GM23338 (cell line): ENCODE data around the gene SRSF3. TPM values are rescaled to one million over a fixed set of nuclear protein-coding genes. Genes with fewer than 3 reads are reported as not detected.
A peak's percentile ranks its signal among the peaks of the same experiment; 100 is the strongest.

Source experiments
- ATAC-seq: fragments of 200-7000 bp; cut with Tn5 transposase; 3 replicates; pipeline ENCODE4 v1.9.1; 2020
- DNase-seq: peaks from one replicate; pipeline ENCODE4 v3.0.0-alpha.2; 2015; ENCODE audit warnings: low spot score
- H2AFZ ChIP-seq: fragments of 200-600 bp; sonication (generic); 2 replicates; pipeline ENCODE4 v1.8.0; 2016; ENCODE audit warnings: antibody characterized with exemption, mild to moderate bottlenecking, moderate library complexity
- H3F3A ChIP-seq: fragments of 200-600 bp; sonication (generic); replicated peaks from 2 replicates; pipeline ENCODE4 v1.8.0; 2017; ENCODE audit warnings: antibody characterized with exemption, mixed run types, low read depth
- H3K27ac ChIP-seq: fragments of 200-600 bp; sonication (generic); 2 replicates; pipeline ENCODE4 v1.6.1; 2016; ENCODE audit warnings: low read depth
- H3K27me3 ChIP-seq: fragments of 200-600 bp; sonication (generic); 2 replicates; pipeline ENCODE4 v1.8.0; 2016; ENCODE audit warnings: mild to moderate bottlenecking, mixed run types, moderate library complexity; ENCODE audit not compliant: insufficient read depth
- H3K36me3 ChIP-seq: fragments of 200-600 bp; sonication (generic); 2 replicates; pipeline ENCODE4 v1.8.0; 2016; ENCODE audit warnings: mild to moderate bottlenecking; ENCODE audit not compliant: insufficient read depth
- H3K4me1 ChIP-seq: fragments of 200-600 bp; sonication (generic); 2 replicates; pipeline ENCODE4 v1.8.0; 2016; ENCODE audit warnings: mild to moderate bottlenecking, moderate library complexity; ENCODE audit not compliant: insufficient read depth
- H3K4me2 ChIP-seq: fragments of 200-600 bp; sonication (generic); 2 replicates; pipeline ENCODE4 v1.7.1; 2017; ENCODE audit warnings: mixed run types
- H3K4me3 ChIP-seq: fragments of 200-600 bp; sonication (generic); 2 replicates; pipeline ENCODE4 v1.6.1; 2016; ENCODE audit warnings: mixed run types
- H3K79me2 ChIP-seq: fragments of 200-600 bp; sonication (generic); replicated peaks from 2 replicates; pipeline ENCODE4 v1.8.0; 2017; ENCODE audit warnings: mild to moderate bottlenecking; ENCODE audit not compliant: insufficient read depth
- H3K9me2 ChIP-seq: fragments of 200-600 bp; sonication (generic); 2 replicates; pipeline ENCODE4 v1.8.0; 2017; ENCODE audit not compliant: insufficient read depth
- H4K20me1 ChIP-seq: fragments of 200-600 bp; sonication (generic); replicated peaks from 2 replicates; pipeline ENCODE4 v1.8.0; 2017; ENCODE audit warnings: mild to moderate bottlenecking; ENCODE audit not compliant: insufficient read depth
- H3K27ac Mint-ChIP-seq: 2 replicates; pipeline ENCODE4 v1.8.0; 2020; ENCODE audit warnings: inconsistent platforms, mild to moderate bottlenecking, moderate library complexity, mixed read lengths
- H3K27me3 Mint-ChIP-seq: 3 replicates; pipeline ENCODE4 v1.8.0; 2022; ENCODE audit warnings: low read depth, mild to moderate bottlenecking, moderate library complexity, mixed read lengths, inconsistent platforms; ENCODE audit not compliant: insufficient read depth, poor library complexity
- H3K36me3 Mint-ChIP-seq: 3 replicates; pipeline ENCODE4 v1.8.0; 2021; ENCODE audit warnings: low read depth, mild to moderate bottlenecking, inconsistent platforms, moderate library complexity, mixed read lengths
- H3K4me1 Mint-ChIP-seq: 3 replicates; pipeline ENCODE4 v1.8.0; 2020; ENCODE audit warnings: mild to moderate bottlenecking, inconsistent platforms, mixed read lengths
- H3K4me3 Mint-ChIP-seq: 3 replicates; pipeline ENCODE4 v1.8.0; 2021; ENCODE audit warnings: moderate library complexity, mild to moderate bottlenecking, inconsistent platforms, mixed read lengths
- H3K9me3 Mint-ChIP-seq: 3 replicates; pipeline ENCODE4 v1.8.0; 2020; ENCODE audit warnings: moderate library complexity, mild to moderate bottlenecking, inconsistent platforms, mixed read lengths
- CREB1 ChIP-seq: fragments of 250-450 bp; sonication (Bioruptor Pico); IDR thresholded peaks from 2 replicates; pipeline ENCODE4 v1.5.0; 2020; ENCODE audit warnings: low read depth, mild to moderate bottlenecking, moderate library complexity
- CTCF ChIP-seq, 2 experiments: fragments of 200-600 bp in 1 of 2; sonication (generic) in 1 of 2; conservative IDR thresholded peaks; 2 replicates each; pipeline versions ENCODE4 v1.5.1 to v1.6.1; 2016 to 2017; ENCODE audit warnings: antibody characterized with exemption in 2 of 2, low read depth in 2 of 2, mild to moderate bottlenecking in 2 of 2, moderate library complexity in 1 of 2
- ETS1 ChIP-seq: IDR thresholded peaks from 2 replicates; pipeline ENCODE4 v1.6.1; 2016; ENCODE audit warnings: antibody characterized with exemption
- EZH2 ChIP-seq: fragments of 200-600 bp; sonication (generic); IDR thresholded peaks from one replicate; pipeline ENCODE4 v1.8.0; 2017; ENCODE audit warnings: antibody characterized with exemption, mild to moderate bottlenecking, low read depth; ENCODE audit not compliant: unreplicated experiment
- EZH2phosphoT487 ChIP-seq: fragments of 200-600 bp; sonication (generic); IDR thresholded peaks from one replicate; pipeline ENCODE4 v1.8.1; 2018; ENCODE audit warnings: antibody characterized with exemption; ENCODE audit not compliant: unreplicated experiment
- JUNB ChIP-seq: IDR thresholded peaks from one replicate; pipeline ENCODE4 v1.6.1; 2016; ENCODE audit warnings: antibody characterized with exemption; ENCODE audit not compliant: unreplicated experiment
- NANOG ChIP-seq: IDR thresholded peaks from 2 replicates; pipeline ENCODE4 v1.6.1; 2016; ENCODE audit warnings: antibody characterized with exemption, borderline replicate concordance
- POLR2AphosphoS5 ChIP-seq: IDR thresholded peaks from 2 replicates; pipeline ENCODE4 v1.6.1; 2016; ENCODE audit warnings: antibody characterized with exemption, low read depth
- REST ChIP-seq: IDR thresholded peaks from one replicate; pipeline ENCODE4 v1.6.1; 2018; ENCODE audit warnings: antibody characterized with exemption; ENCODE audit not compliant: unreplicated experiment
- STAT1 ChIP-seq: IDR thresholded peaks from one replicate; pipeline ENCODE4 v1.6.1; 2016; ENCODE audit warnings: antibody characterized with exemption; ENCODE audit not compliant: unreplicated experiment
- ZNF114 ChIP-seq: fragments of 250-450 bp; sonication (Bioruptor Pico); IDR thresholded peaks from 2 replicates; pipeline ENCODE4 v1.5.0; 2020; ENCODE audit warnings: mild to moderate bottlenecking, moderate library complexity
- ZNF331 ChIP-seq: fragments of 250-450 bp; sonication (Bioruptor Pico); IDR thresholded peaks from 2 replicates; pipeline ENCODE4 v1.5.0; 2020; ENCODE audit warnings: low read depth, mild to moderate bottlenecking, moderate library complexity
- ZNF462 ChIP-seq: fragments of 250-450 bp; sonication (Bioruptor Pico); IDR thresholded peaks from 2 replicates; pipeline ENCODE4 v1.5.0; 2020; ENCODE audit warnings: mild to moderate bottlenecking, moderate library complexity
- polyA plus RNA-seq: library from polyadenylated mRNA; unstranded; fragments of >200 nt; fragmentation: Nextera tagmentation; extraction: Ambion mirVana; gene quantifications from 2 replicates; pipeline ENCODE4 v1.2.1, GENCODE V29; 2016
- total RNA-seq: library from RNA; depleted of rRNA; stranded (reverse); fragments of >200 nt; shearing (Covaris generic); gene quantifications from 2 replicates; pipeline ENCODE4 v1.2.3, GENCODE V29; 2014

SRSF3 gene
- total and polyA plus RNA-seq, 2 experiments from 2014 or later, result 436 to 655 TPM

GRCh38 chr6:36548401-36548743 lies 45.8 kb upstream of the SRSF3 start:
- Histone ChIP-seq H4K20me1 (0 out of 2 replicates have a peak, but pooled peaks cover 7% of the 10 kb centered on the region), H3K9me2 (no peaks in the 10 kb centered on the region), H2AFZ (peak overlapping the region; percentile 67), H3K4me3 (no peak overlapping the region), H3K4me2 (0 out of 2 replicates have a peak overlapping the region, but pooled peaks have one; percentile 56), H3K79me2 (peaks cover 35% of the 10 kb centered on the region), H3K27me3 (no peaks in the 10 kb centered on the region), H3F3A (no peaks in the 10 kb centered on the region), H3K27ac (no peak overlapping the region), H3K4me1 (peaks cover 17% of the 10 kb centered on the region), H3K36me3 (no peaks in the 10 kb centered on the region)
- H3K4me1 Mint-ChIP-seq, result peaks cover 7% of the 10 kb centered on the region
- DNase-seq, result no peak
- H3K27ac Mint-ChIP-seq, result no peak overlapping the region
- TF ChIP-seq ZNF462 (CRISPR knock-in tag) (no peak), STAT1 (no peak), ZNF114 (CRISPR knock-in tag) (no peak), CTCF (conservative IDR thresholded peaks at IDR 0.05; ENCODE audit: low read depth in 2 of 2) (no peak), CREB1 (CRISPR knock-in tag) (no peak), POLR2AphosphoS5 (no peak), ETS1 (no peak), NANOG (no peak), JUNB (no peak), EZH2phosphoT487 (no peak), REST (no peak), EZH2 (no peak), ZNF331 (CRISPR knock-in tag) (no peak)
- peaks cover 5% of the 10 kb centered on the region; the same call in 2 of the 3 replicates for H3K36me3 Mint-ChIP-seq
- H3K27me3 Mint-ChIP-seq, result peaks cover 5% of the 10 kb centered on the region
- no peaks in the 10 kb centered on the region for H3K9me3 Mint-ChIP-seq
- no peak overlapping the region; the same call in 2 of the 3 replicates for H3K4me3 Mint-ChIP-seq
- no peak for ATAC-seq
